ENCODE measurements around the gene C1QTNF5.

The C1QTNF5 gene

DNA sequence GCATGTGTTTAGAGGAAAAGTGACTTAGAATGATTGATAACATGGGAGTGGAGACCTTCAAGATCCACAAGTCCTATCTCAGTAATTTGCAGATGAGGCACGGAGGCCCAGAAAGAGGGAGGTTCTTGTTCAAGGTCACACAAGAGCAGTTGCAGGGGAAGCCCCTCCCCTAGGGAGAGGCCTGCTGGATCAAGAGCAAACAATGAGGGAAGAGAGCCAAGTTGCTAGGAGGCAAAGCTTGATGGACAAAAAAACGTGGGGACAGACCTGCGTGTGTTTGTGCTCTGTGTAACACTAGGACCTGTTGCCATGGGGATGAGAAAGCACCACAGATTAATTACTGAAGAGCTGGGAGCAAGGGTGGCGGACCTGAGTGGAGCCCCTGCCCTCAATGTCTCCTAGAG lies 12.2 kb upstream of the C1QTNF5 start:
- Histone ChIP-seq H3K36me3 (ENCODE audit: control insufficient read depth in 2 of 2, insufficient read depth in 1 of 2, low read length in 2 of 2) (peaks cover 0 to 22% of the 10 kb centered on the region in 2 experiments; a peak in 1 of 3 replicates), H3K4me3 (ENCODE audit: low read depth, low read length) (no peak overlapping the region), H3K9me3 (ENCODE audit: control insufficient read depth, insufficient read depth, low read depth, low read length) (no peaks in the 10 kb centered on the region), H3K4me1 (ENCODE audit: control insufficient read depth, insufficient read depth, low read length) (no peaks in the 10 kb centered on the region; the same call in 1 of the 2 replicates), H3K27ac (ENCODE audit: extremely low read depth, low read depth, low read length) (no peak overlapping the region)
- no peak for TF ChIP-seq ZNF76 (tag by site-specific recombination; IDR thresholded peaks at IDR 0.05; ENCODE audit: borderline replicate concordance, low read depth)
- peak; percentile 65; the same call in 1 of the 2 replicates for TF ChIP-seq SCRT2 (tag by site-specific recombination; IDR thresholded peaks at IDR 0.05)
- peak; percentile 43; the same call in 1 of the 2 replicates for TF ChIP-seq ZNF585B (tag by site-specific recombination; IDR thresholded peaks at IDR 0.05)
- POLR2A ChIA-PET = interaction anchor here (1.5 kb wide), 1 partner anchor 9 kb away, joined by 4 read pairs; no protein-coding TSS in a partner anchor
- CTCF ChIA-PET = interaction anchor here (1.3 to 2.7 kb wide), 6 partner anchors 13 to 122 kb away, joined by 3 to 15 read pairs (median 8); no protein-coding TSS in a partner anchor

DNA sequence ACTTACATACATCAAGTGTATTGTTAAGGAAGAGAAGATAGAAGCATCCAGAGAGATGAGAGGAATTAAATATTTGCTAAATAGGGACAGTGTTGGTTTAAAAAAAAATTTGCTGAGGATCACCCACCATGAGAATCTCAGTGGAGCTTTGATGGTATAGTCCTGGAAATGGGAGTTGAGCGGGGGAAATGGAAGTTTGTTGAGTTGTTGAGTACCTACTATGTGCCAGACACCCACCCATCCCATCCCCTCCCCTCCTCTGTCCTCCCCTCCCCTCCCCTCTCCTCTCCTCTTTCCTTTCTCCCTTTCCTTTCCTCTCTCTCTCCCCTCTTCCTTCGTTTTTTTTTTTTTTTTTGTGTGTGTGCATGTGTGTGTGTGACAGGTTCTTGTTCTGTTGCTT lies 10.5 kb upstream of the C1QTNF5 start:
- peaks cover 0 to 9% of the 10 kb centered on the region in 2 experiments; a peak in 1 of 3 replicates for H3K36me3 ChIP-seq (ENCODE audit: control insufficient read depth in 2 of 2, insufficient read depth in 1 of 2, low read length in 2 of 2)
- no peak overlapping the region for H3K27ac ChIP-seq (ENCODE audit: extremely low read depth, low read depth, low read length)
- no peak overlapping the region for H3K4me3 ChIP-seq (ENCODE audit: low read depth, low read length)
- no peaks in the 10 kb centered on the region for H3K9me3 ChIP-seq (ENCODE audit: control insufficient read depth, insufficient read depth, low read depth, low read length)
- no peaks in the 10 kb centered on the region; the same call in 1 of the 2 replicates for H3K4me1 ChIP-seq (ENCODE audit: control insufficient read depth, insufficient read depth, low read length)
- ChIA-PET POLR2A (no interaction called here), CTCF (interaction anchor here (1.7 kb wide), 1 partner anchor 17 kb away, joined by 3 read pairs; no protein-coding TSS in a partner anchor)
- TF ChIP-seq, protein P1, sequence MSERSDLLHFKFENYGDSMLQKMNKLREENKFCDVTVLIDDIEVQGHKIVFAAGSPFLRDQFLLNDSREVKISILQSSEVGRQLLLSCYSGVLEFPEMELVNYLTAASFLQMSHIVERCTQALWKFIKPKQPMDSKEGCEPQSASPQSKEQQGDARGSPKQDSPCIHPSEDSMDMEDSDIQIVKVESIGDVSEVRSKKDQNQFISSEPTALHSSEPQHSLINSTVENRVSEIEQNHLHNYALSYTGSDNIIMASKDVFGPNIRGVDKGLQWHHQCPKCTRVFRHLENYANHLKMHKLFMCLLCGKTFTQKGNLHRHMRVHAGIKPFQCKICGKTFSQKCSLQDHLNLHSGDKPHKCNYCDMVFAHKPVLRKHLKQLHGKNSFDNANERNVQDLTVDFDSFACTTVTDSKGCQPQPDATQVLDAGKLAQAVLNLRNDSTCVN (tag by site-specific recombination; optimal IDR thresholded peaks at IDR 0.05) = no peak
- TF ChIP-seq ZNF394 (tag by site-specific recombination; IDR thresholded peaks at IDR 0.05; ENCODE audit: borderline replicate concordance) (no peak), ZNF624 (tag by site-specific recombination; IDR thresholded peaks at IDR 0.05) (no peak), ZNF341 (tag by site-specific recombination; IDR thresholded peaks at IDR 0.05; ENCODE audit: low read depth) (no peak), ZNF596 (tag by site-specific recombination; IDR thresholded peaks at IDR 0.05) (no peak), ZNF560 (tag by site-specific recombination; IDR thresholded peaks at IDR 0.05; ENCODE audit: borderline replicate concordance) (no peak), ZNF155 (tag by site-specific recombination; IDR thresholded peaks at IDR 0.05) (no peak)
- TF ChIP-seq, protein P2, sequence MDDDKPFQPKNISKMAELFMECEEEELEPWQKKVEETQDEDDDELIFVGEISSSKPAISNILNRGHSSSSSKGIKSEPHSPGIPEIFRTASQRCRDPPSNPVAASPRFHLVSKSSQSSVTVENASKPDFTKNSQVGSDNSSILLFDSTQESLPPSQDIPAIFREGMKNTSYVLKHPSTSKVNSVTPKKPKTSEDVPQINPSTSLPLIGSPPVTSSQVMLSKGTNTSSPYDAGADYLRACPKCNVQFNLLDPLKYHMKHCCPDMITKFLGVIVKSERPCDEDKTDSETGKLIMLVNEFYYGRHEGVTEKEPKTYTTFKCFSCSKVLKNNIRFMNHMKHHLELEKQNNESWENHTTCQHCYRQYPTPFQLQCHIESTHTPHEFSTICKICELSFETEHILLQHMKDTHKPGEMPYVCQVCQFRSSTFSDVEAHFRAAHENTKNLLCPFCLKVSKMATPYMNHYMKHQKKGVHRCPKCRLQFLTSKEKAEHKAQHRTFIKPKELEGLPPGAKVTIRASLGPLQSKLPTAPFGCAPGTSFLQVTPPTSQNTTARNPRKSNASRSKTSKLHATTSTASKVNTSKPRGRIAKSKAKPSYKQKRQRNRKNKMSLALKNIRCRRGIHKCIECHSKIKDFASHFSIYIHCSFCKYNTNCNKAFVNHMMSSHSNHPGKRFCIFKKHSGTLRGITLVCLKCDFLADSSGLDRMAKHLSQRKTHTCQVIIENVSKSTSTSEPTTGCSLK (tag by site-specific recombination; IDR thresholded peaks at IDR 0.05) = no peak
- TF ChIP-seq, protein P3, sequence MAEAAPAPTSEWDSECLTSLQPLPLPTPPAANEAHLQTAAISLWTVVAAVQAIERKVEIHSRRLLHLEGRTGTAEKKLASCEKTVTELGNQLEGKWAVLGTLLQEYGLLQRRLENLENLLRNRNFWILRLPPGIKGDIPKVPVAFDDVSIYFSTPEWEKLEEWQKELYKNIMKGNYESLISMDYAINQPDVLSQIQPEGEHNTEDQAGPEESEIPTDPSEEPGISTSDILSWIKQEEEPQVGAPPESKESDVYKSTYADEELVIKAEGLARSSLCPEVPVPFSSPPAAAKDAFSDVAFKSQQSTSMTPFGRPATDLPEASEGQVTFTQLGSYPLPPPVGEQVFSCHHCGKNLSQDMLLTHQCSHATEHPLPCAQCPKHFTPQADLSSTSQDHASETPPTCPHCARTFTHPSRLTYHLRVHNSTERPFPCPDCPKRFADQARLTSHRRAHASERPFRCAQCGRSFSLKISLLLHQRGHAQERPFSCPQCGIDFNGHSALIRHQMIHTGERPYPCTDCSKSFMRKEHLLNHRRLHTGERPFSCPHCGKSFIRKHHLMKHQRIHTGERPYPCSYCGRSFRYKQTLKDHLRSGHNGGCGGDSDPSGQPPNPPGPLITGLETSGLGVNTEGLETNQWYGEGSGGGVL (tag by site-specific recombination; IDR thresholded peaks at IDR 0.05) = no peak

DNA sequence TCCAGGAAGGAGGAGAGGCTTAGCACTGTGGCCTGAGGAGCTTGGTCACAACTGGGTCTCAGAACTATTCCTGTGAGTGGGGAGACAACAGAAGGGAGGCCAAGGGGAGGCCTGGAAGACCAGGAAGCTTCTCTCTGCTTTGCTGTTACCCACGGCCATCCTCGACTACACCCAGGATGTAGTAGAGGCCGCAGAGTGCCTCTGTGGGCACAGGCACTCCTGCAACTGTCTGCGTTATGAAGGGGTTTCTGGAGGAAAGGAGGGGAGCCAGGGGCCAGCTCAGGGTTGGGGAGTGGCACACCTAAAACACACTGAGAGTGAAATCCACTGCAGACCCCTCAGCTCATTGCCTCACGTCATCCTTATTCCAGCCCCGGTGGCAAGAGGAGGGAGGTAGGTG lies 9.6 kb upstream of the C1QTNF5 start:
- no peaks in the 10 kb centered on the region; the same call in 1 of the 2 replicates for H3K4me1 ChIP-seq (ENCODE audit: control insufficient read depth, insufficient read depth, low read length)
- ChIA-PET CTCF (interaction anchor here (0.6 to 1.0 kb wide), 3 partner anchors 10 to 27 kb away, joined by 3 to 5 read pairs (median 5); partner anchors contain the start of gene C1QTNF5), POLR2A (interaction anchor here (0.6 kb wide), 1 partner anchor 12 kb away, joined by 9 read pairs; no protein-coding TSS in a partner anchor)
- H3K36me3 ChIP-seq (ENCODE audit: control insufficient read depth in 2 of 2, insufficient read depth in 1 of 2, low read length in 2 of 2) = peaks cover 0 to 3% of the 10 kb centered on the region in 2 experiments; a peak in 1 of 3 replicates
- no peaks in the 10 kb centered on the region for H3K9me3 ChIP-seq (ENCODE audit: control insufficient read depth, insufficient read depth, low read depth, low read length)
- H3K4me3 ChIP-seq (ENCODE audit: low read depth, low read length) = no peak overlapping the region
- H3K27ac ChIP-seq (ENCODE audit: extremely low read depth, low read depth, low read length) = no peak overlapping the region
- TF ChIP-seq, protein P4, sequence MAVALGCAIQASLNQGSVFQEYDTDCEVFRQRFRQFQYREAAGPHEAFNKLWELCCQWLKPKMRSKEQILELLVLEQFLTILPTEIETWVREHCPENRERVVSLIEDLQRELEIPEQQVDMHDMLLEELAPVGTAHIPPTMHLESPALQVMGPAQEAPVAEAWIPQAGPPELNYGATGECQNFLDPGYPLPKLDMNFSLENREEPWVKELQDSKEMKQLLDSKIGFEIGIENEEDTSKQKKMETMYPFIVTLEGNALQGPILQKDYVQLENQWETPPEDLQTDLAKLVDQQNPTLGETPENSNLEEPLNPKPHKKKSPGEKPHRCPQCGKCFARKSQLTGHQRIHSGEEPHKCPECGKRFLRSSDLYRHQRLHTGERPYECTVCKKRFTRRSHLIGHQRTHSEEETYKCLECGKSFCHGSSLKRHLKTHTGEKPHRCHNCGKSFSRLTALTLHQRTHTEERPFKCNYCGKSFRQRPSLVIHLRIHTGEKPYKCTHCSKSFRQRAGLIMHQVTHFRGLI (tag by site-specific recombination; IDR thresholded peaks at IDR 0.05) = no peak
- TF ChIP-seq, protein P5, sequence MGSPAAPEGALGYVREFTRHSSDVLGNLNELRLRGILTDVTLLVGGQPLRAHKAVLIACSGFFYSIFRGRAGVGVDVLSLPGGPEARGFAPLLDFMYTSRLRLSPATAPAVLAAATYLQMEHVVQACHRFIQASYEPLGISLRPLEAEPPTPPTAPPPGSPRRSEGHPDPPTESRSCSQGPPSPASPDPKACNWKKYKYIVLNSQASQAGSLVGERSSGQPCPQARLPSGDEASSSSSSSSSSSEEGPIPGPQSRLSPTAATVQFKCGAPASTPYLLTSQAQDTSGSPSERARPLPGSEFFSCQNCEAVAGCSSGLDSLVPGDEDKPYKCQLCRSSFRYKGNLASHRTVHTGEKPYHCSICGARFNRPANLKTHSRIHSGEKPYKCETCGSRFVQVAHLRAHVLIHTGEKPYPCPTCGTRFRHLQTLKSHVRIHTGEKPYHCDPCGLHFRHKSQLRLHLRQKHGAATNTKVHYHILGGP (tag by site-specific recombination; IDR thresholded peaks at IDR 0.05) = no peak
- no peak for TF ChIP-seq ZNF600 (tag by site-specific recombination; IDR thresholded peaks at IDR 0.05)
- no peak for TF ChIP-seq ZNF169 (tag by site-specific recombination; IDR thresholded peaks at IDR 0.05)
